Measurements from ENCODE around the gene PIK3CG. TPM values are rescaled to one million over a fixed set of nuclear protein-coding genes. Genes with fewer than 3 reads are reported as not detected.

Gene PIK3CG
- total and polyA plus RNA-seq, 2 donors (not counting 1 experiment from before 2014, with no cell fraction given) = 13.3 to 44.8 TPM

- intact Hi-C loops (cut with micrococcal nuclease) = no loop called here
- POLR2A ChIA-PET = no interaction called here
- H3K9me3 ChIP-seq (ENCODE audit: control extremely low read depth in 1 of 3, control insufficient read depth in 2 of 3, insufficient read depth in 1 of 3, low read length in 2 of 3) = no peaks in the 10 kb centered on the region
- H3K4me3 ChIP-seq (ENCODE audit: control extremely low read depth in 1 of 5, extremely low read depth in 1 of 5, insufficient read depth in 1 of 5, low read depth in 2 of 5, low read length in 4 of 5) = no peak overlapping the region
- no peak overlapping the region for H3K27ac Mint-ChIP-seq
- no CpG with 5 or more reads among the region's 2 CpGs for WGBS (ENCODE audit: insufficient coverage)
- DNase-seq (no peak), ATAC-seq (ENCODE audit: low read depth) (no peak)
- CTCF ChIA-PET = interaction anchor here (0.7 kb wide), 1 partner anchor 13 kb away, joined by 3 read pairs; no protein-coding TSS in a partner anchor
- H3K27me3 Mint-ChIP-seq = no peaks in the 10 kb centered on the region
- no peak overlapping the region for H3K4me3 Mint-ChIP-seq
- H3K79me2 ChIP-seq (ENCODE audit: control insufficient read depth, insufficient read depth, low read length) = peaks cover 49% of the 10 kb centered on the region
- H2AFZ ChIP-seq (ENCODE audit: insufficient read depth, low read depth, low read length, poor library complexity, severe bottlenecking) = no peak overlapping the region
- H3K9ac ChIP-seq (ENCODE audit: low read length) = no peak overlapping the region
- TF ChIP-seq EZH2 (IDR thresholded peaks at IDR 0.05; ENCODE audit: borderline replicate concordance, insufficient read depth, low read depth, low read length, poor library complexity, severe bottlenecking) = no peak
- TF ChIP-seq CTCF (IDR thresholded peaks at IDR 0.05) = no peak
- no peaks in the 10 kb centered on the region for H3K9me3 Mint-ChIP-seq (ENCODE audit: insufficient read depth)
- H3K4me2 ChIP-seq (replicated peaks; ENCODE audit: low read depth, low read length, poor library complexity, severe bottlenecking) = no peak overlapping the region
- H3K4me1 ChIP-seq (ENCODE audit: control insufficient read depth in 2 of 2, insufficient read depth in 2 of 2, low read length in 2 of 2) = peaks cover 20 to 21% of the 10 kb centered on the region in 2 donors
- peaks cover 36% of the 10 kb centered on the region for H3K4me1 Mint-ChIP-seq
- H4K20me1 ChIP-seq (ENCODE audit: control insufficient read depth, insufficient read depth, low read length, poor library complexity, severe bottlenecking) = peaks cover 3% of the 10 kb centered on the region
- peaks cover 14 to 76% of the 10 kb centered on the region in 2 experiments for H3K36me3 ChIP-seq (replicated peaks in 1 of 2; ENCODE audit: control extremely low read depth in 1 of 2, control insufficient read depth in 1 of 2, extremely low read depth in 1 of 2, insufficient read depth in 2 of 2, low read length in 1 of 2)
- H3K27ac ChIP-seq (ENCODE audit: low read length in 2 of 2) = no peak overlapping the region
- no peaks in the 10 kb centered on the region for H3K27me3 ChIP-seq (replicated peaks in 1 of 4; ENCODE audit: control extremely low read depth in 1 of 4, control insufficient read depth in 3 of 4, insufficient read depth in 4 of 4, low read length in 3 of 4)
Measured at GRCh38 chr7:106890952-106891351, 25.9 kb downstream of the PIK3CG start.

- Histone ChIP-seq H3K36me3 (replicated peaks in 1 of 2; ENCODE audit: control extremely low read depth in 1 of 2, control insufficient read depth in 1 of 2, extremely low read depth in 1 of 2, insufficient read depth in 2 of 2, low read length in 1 of 2) (peaks cover 16 to 75% of the 10 kb centered on the region in 2 experiments), H3K4me3 (ENCODE audit: control extremely low read depth in 1 of 5, extremely low read depth in 1 of 5, insufficient read depth in 1 of 5, low read depth in 2 of 5, low read length in 4 of 5) (no peak overlapping the region), H2AFZ (ENCODE audit: insufficient read depth, low read depth, low read length, poor library complexity, severe bottlenecking) (no peak overlapping the region), H3K4me2 (replicated peaks; ENCODE audit: low read depth, low read length, poor library complexity, severe bottlenecking) (no peak overlapping the region), H3K27ac (ENCODE audit: low read length in 2 of 2) (no peak overlapping the region), H3K9me3 (ENCODE audit: control extremely low read depth in 1 of 3, control insufficient read depth in 2 of 3, insufficient read depth in 1 of 3, low read length in 2 of 3) (peaks cover 0 to 3% (median 0%) of the 10 kb centered on the region in 3 donors), H3K79me2 (ENCODE audit: control insufficient read depth, insufficient read depth, low read length) (peaks cover 55% of the 10 kb centered on the region), H3K4me1 (ENCODE audit: control insufficient read depth in 2 of 2, insufficient read depth in 2 of 2, low read length in 2 of 2) (peaks cover 20 to 21% of the 10 kb centered on the region in 2 donors), H3K27me3 (replicated peaks in 1 of 4; ENCODE audit: control extremely low read depth in 1 of 4, control insufficient read depth in 3 of 4, insufficient read depth in 4 of 4, low read length in 3 of 4) (no peaks in the 10 kb centered on the region), H4K20me1 (ENCODE audit: control insufficient read depth, insufficient read depth, low read length, poor library complexity, severe bottlenecking) (peaks cover 8% of the 10 kb centered on the region), H3K9ac (ENCODE audit: low read length) (no peak overlapping the region)
- Mint-ChIP-seq H3K27me3 (no peaks in the 10 kb centered on the region), H3K27ac (no peak overlapping the region), H3K4me3 (no peak overlapping the region), H3K4me1 (peaks cover 42% of the 10 kb centered on the region), H3K9me3 (ENCODE audit: insufficient read depth) (no peaks in the 10 kb centered on the region)
- CTCF ChIA-PET = interaction anchor here (0.7 kb wide), 1 partner anchor 13 kb away, joined by 3 read pairs; no protein-coding TSS in a partner anchor
- POLR2A ChIA-PET = interaction anchor here (0.5 kb wide), 1 partner anchor 259 kb away, joined by 4 read pairs; no protein-coding TSS in a partner anchor
- TF ChIP-seq EZH2 (IDR thresholded peaks at IDR 0.05; ENCODE audit: borderline replicate concordance, insufficient read depth, low read depth, low read length, poor library complexity, severe bottlenecking) (no peak), CTCF (IDR thresholded peaks at IDR 0.05) (no peak)
- intact Hi-C loops (cut with micrococcal nuclease) = no loop called here
- DNase-seq = no peak
- WGBS (ENCODE audit: insufficient coverage) = 93% methylated on average over 7 of the region's 8 CpGs
- no peak for ATAC-seq (ENCODE audit: low read depth)
Measured at GRCh38 chr7:106891548-106892410, 26.7 kb downstream of the PIK3CG start.

Data from B cell (primary cell).